GM19397 (cell line): ENCODE data around the gene OTOS.

Experiments
- ATAC-seq: cut with Tn5 transposase; IDR thresholded peaks from one replicate; pipeline ENCODE4 v1.9.1; 2021; ENCODE audit warnings: mild to moderate bottlenecking, moderate library complexity; ENCODE audit not compliant: unreplicated experiment

The OTOS gene

DNA sequence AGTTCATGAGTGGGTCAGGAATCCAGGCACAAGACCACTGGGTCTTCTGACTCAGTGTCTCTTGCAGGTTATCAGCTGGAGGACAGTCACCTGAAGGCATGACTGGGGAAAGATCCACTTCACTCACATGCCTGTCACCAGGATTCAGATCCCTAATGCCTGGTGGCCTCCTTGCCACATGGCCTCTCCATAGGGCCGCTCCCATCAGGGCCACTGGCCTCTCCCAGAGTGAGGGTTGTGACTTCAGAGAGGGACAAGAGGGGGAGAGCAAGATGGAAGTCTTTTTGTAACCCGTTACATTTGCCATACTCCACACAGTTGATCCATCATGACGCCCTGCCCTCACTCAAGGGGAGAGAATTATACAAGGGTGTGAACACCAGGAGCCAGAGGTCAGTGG, 13.0 kb upstream of the OTOS start:
- no peak for ATAC-seq

DNA sequence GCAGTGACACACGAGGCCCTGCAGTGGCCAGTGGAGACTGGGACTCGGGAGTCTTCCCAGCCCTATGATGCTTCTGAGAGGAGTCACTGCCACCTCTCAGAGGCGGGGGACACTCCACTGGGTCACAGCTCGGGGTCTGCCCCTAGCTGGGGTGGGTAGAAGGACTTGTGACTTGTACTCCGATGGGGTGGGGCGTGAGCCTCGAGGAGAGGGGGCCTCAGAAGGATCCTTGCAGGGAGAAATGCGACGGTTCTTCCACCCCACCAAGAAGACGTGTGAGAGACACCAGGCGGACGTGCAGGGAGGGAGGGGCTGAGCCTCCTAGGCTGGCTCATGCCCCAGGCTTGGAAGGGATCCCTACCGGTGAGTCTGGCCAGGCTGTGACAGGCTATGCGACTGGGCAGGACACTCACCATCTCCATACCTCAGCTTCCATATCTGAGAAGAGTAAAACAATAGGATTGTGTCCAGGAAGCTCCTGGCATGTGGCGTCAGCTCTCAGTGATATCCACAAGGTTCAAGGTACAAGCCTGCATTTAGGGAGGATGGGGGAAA, 11.1 kb upstream of the OTOS start:
- no peak for ATAC-seq

DNA sequence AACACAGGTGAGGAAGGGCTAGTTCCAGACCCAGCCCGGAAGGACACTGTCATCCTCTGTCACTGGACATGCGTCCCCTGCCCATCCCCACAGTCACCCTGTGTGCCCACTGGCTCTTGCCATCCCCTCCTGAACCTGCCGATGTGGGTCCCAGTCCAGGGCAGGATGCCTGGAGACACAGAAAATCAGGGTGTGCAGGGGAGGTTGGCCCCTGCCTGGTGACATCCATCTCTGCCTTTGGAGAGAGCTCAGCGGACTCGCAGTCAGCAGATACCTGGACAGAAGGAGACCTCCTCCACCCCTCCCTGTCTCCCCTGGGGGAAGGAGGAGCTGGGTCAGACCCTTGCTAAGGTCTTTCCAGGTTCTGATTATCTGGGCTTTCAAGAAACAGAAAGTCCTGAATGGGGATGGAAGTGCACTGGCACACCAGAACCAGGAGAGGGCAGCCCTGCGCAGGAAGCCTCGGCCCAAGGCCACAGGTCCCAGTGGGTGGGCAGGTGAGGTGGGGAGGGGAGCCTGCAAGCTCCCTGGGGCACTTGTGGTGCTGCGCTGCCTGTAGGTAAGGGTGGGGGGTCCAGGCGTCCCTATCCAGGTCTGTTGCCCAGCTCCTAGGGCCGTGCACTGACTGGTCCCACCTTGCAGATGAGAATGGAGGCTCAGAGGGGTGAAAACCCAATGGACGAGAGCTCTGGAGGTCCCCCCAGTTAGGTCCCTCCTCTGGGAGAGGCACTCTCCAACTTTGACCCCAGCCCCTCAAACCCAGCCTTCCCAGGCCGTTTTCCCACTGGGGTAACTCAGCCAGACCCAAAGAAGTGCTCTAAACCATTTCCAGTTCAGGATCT, 9.7 kb upstream of the OTOS start:
- no peak for ATAC-seq

DNA sequence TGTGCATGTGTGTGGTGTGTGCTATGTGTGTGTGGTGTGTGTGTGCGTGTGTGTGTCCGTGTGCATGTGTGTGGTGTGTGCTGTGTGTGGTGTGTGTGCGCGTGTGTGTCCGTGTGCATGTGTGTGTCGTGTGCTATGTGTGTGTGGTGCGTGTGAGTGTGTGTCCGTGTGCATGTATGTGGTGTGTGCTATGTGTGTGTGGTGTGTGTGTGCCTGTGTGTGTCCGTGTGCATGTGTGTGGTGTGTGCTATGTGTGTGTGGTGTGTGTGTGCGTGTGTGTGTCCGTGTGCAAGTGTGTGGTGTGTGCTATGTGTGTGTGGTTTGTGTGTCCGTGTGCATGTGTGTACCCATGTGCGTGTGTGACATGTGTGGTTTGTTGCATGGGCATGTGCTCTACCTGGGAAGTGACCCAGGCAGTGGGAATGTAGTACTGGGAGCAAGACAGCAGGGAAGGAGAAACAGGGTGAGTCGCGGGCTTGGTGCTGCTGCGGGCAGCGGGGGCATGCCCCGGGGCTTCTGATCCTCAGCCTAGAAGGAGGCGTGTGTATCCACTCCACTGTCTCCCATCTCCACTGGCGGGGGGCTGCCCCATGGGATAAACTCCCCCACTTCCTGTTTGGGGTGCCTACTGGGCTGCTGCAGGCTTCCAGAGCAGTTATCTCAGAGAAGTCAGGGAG, 7.6 kb upstream of the OTOS start:
- no peak for ATAC-seq

DNA sequence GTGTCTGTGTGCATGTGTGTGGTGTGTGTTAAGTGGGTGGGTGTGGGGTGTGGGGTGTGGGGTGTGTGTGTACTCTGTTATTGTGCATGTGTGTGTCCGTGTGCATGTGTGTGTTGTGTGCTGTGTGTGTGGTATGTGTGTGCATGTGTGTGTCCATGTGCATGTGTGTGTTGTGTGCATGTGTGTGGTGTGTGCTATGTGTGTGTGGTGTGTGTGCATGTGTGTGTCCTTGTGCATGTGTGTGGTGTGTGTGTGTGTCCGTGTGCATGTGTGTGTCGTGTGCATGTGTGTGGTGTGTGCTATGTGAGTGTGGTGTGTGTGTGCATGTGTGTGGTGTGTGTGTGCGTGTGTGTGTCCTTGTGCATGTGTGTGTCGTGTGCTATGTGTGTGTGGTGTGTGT, 6.9 kb upstream of the OTOS start:
- no peak for ATAC-seq

DNA sequence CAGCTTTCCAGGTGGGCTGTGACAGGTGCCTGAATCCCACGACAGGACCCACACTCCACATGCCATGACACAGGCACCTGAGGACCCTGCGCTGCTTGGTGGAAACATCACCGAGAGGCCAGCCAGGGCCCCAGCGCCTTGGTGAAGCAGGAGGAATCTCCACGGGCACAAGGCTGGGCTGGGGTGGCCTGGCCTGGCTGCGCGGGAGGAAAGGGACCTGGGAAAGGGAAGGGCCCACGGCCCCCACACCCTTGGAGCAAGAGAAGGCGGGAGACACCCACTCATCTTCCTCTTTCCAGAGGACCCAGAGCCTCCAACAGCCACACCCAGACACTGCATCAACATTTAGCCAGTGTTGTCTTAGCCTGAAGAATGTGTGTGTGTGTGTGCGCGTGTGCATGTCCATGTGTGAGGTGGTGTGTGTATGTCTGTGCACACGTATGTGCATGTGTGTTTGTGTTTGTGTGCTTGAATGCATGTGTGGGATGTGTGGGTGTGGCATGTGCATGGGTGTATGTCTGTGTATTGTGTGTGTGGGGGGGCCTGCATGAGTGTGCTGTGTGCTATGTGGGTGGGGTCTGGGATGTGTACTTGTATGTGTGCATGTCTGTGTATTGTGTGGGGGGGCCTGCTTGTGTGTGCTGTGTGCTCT, 6.3 kb upstream of the OTOS start:
- ATAC-seq = no peak

DNA sequence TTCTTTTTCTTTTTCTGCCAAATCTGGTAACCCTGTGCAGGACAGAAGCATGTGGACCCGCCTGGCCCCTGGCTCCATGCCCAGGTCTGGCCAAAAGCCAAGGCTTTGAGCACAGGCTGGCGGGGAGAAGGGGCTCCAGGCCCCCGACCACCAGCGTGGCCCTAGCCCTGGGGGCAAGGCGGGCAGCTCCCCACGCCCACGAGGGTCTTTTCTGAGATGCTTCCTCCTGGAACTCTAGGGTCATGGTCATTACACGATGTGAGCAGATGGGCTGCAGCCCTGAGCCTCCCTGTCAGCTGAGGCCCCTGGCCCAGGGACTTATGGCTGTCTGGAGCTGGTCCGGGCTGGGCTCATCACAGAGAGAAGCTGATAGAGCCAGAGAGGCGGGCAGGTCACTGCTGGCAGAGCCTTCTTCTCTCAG, 5.7 kb upstream of the OTOS start:
- no peak for ATAC-seq

DNA sequence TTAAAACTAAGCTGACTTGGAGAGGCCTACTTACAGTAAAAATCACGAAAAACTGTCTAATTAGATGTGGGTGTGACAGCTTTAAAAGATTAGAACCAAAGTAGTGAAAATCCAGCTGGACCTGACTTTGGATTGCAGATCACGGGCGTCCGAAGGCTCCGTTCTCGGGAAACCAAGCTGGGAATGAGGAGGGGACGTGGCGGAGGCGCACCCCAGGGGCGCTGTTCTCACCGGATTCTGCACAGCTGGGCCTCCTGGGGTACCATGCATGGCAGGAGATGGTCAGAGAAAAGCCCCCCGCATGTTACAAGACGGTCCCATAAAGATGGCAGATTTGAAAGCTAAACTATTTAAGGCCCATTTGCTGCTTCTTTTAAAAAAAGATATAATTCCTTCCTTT, 5.0 kb upstream of the OTOS start:
- no peak for ATAC-seq

DNA sequence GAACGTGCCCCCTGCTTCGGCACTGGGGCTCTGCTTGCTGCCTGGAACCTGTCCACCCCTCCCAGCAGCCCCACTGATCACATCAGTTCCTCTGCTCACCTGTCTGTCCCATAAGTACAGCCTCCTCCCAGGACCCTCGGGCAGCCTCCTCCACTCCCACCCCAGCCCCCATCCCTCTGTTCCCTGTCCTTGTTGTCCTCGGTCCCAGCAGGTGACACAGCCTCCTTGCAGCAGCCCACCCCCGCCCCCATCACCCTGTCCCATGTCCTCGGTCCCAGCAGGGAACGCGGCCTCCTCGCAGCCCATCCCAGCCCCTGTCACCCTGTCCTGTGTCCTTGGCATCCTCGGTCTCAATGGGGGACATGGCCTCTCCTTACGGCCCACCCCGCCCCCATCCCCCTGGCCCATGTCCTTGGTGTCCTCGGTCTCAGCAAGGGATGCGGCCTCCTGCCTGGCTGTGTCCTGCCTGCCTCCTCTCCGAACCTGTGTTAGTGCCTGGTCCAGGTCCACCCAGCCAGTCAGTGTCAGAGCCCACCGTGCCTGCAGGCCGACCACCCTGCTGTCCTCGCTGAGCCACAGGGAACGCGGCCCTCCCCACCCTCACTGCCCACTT, 4.3 kb upstream of the OTOS start:
- no peak for ATAC-seq

DNA sequence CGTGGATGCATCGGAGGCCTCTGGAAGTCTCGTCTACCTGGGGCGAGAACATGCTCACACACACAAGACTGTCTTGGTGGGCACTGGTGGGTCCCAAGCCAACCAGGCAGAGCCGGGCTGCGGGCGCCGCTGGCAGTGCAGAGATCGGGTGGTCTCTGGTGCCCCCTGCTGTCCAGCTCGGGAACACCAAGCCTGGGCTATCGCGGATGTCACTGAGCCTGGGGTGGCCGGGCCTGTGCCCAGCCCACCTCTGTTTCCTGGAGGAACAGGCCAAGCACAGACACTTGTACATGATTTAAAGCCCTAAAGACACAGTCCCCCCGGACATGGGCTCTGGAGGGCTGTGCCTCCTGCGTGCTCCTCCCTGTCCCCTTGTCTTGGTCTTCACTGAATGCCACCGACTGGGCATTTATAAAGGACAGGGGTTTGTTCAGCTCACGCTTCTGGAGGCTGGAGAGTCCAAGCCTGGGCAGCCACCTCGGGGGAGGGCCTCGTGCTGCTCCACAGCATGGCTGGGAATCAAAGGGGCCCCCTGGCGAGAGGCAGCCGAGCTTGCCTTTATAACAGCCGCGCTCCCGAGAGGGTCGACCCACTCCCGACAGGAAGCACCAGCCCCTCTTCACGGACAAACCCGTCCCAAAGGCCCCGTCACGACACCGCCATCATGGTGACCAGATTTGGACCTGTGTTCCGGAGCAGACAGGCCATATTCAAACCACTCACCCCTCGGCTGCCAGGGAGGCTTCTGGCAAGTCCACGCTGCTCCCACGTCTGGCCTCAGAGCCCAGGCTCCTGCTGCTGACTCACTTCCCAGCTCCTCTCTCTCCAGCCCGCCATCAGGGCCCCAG, 3.6 kb upstream of the OTOS start:
- ATAC-seq = no peak

DNA sequence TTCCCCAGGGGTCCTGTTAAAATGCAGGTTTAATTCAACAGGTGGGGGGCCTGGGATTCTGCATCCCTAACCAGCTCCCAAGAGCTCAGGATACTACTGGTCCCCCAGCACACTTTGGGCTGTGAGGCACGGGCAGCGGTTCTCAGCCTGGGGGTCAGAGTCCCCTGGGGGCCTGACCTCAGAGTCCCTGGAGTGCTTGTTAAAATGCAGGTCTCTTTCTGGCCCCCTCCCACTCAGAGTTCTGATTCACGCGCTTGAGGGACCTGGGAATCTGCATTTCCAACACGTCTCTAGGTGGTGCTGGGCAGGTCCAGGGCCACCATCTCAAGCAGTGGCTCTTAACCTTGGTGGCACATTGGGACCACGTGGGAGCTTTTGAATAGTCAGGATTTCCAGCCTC, 2.8 kb upstream of the OTOS start:
- ATAC-seq = no peak

DNA sequence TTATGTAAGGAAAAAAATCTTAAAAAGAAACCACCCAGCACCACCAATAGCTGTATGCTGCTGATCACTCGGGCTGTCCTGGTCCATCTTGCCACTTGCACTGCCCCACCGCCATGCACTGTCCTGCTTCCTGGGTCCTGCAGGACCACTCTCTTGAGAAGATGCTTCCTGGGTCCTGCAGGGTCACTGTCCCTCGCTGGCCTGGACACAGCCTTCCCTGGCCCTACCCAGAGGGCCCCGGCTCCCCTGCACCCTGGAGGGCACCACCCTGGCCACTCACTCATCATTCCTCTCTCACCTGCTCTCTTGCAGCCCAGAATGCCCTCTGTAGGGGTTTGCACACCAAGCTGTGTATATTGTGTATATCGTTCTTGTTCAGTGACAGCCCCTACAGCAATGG, 2.4 kb upstream of the OTOS start:
- ATAC-seq = no peak

DNA sequence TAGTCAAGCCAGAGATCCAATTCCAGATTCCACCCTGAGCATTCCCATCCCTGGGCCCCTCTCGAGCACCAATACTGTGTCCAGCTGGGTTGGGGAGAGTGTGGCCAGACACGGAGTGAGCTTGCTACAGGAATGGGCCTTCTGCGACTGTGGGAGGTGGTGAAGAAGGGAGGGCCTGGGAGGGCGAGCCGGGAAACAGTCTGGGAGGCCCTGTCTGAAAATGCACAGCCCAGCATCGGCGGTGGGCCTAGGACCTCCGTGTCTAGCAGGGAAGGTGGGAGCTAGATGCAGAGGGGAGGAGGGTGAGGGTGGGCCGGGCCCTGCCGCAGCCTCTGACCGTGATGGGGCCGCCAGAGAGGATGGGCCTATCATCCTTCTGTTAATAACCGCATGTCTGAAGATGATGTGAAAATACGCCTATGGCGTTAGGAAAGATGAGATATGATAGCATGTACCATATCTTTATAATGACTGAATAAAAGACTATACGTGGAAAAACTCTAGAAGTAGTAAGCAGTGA, 1.9 kb upstream of the OTOS start:
- ATAC-seq = no peak

DNA sequence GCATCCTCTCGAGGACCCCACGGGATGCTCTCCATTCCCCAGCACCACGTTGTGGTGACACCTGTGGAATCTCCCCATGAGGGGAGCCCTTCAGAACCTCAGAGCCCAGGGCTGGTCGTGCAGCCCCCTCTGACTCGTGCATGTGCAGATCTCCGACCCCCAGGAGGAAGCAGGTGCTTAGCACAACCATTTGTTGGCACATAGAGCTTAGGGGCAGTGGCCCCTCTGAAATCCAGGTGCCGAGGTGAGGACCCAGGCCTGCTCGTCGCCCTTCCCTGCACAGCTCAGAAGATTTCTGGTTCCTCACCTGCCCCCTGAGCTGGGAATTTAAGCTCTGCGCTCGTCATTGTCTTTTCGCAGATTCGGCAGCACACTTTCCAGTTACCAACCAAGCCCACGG, 1.3 kb upstream of the OTOS start:
- no peak for ATAC-seq

DNA sequence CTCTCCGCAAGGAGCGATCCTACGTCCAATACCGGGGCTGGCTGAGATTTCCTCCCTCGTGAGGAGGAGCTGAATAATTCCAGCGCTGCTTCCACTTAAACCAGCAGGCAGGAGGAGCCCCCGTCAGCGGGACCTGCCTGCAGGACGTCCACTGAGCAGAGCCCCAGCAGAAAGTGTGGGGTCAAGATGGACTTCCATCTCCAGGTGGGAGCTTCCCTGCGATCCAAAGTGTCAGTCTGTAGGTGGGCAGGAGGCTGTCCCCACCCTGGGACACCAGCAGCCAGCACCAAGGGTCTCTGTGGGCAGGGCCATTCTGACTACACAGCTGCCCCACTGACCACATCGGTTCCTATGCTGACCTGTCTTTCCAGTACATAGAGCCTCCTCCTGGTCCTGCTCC, 462 bp upstream of the OTOS start:
- no peak for ATAC-seq

DNA sequence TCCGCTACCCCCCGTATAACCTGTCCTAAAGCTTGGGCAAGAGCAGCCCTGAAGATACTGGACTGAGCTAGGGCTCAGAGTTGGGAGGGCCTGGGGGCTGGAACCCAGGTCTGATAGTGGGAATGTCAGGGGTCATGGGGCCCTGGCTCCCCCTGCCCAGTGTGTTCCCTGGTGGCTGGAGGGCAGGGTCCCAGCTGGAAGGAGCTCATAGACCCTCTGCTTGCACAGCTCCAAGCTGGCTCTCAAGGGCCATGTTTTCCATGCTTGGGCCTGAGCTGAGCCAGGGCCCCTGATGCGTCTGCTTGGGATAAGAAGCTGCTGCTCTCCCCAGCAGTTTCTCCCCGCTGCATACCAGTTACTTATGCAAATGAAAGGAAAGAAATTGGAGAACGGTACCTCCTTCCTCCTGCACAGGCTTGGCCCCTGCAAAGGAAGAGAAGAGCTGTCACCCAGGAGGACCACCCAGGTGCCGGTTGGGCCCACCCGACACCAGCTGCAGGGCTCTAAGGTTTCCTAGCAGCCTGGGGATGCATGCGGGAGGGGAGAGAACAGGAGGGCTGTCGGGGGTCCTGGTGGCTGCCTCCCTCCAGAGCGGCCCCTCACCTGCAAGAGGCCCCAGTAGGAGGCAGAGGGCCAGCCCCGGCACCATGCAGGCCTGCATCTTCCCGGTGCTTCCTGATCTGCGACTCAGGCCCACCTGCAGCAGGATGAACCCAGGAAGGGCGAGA, 628 bp downstream of the OTOS start:
- ATAC-seq = no peak

DNA sequence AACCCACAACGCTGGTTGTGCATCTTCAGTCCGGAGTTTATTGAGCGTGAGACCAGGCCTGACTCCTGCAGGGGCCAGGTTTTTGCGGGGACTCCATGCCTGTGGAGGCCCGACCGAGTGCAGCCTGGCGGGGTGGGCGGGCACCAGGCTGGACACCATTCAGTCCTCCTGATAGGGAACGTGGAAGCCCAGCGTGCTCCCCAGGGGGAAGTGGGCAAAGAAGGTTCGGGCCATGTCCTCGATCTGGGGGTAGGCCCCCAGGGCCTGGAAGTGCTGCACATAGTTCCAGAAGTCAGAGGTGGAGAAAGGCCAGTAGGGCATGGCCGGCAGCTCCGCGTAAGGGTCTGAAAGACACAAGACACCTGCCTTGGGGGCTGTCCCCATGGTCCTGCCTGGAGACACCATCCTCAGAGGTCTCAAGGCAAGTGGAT, 1.4 kb downstream of the OTOS start:
- ATAC-seq = no peak

DNA sequence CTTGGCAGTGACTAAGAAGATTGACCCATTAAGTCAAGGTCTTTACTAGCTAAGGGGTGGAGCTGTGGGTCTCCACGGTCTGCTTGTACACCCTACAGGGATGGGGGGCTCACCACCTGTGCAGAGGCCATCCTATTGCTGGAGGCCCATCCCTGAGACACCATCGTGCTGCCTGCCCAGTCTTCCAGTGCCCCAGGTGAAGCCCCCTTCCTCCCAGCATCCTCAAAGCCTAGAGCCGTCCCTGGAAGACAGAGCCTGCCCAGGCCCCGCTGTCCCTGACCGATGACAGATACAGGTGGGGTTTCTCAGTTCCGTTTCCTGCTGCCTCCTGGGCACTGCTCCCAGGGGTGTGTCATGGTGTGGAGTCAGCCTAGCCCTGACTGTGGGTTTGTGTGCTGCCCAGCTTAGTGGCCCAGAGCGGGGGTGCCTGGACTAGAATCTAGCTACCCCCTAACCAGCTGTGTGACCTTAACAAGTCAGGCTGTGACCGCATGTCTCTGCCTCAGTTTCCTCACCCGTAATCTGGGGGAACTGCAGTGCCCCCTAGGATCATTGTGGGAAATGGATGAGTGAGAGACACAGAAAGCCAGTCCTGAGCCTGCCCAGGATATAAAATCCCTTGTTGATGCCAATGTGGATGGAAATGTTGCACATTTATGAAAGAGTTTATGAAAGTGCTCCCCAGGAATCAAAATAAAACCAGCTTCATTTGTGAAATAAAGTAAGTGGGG, 2.0 kb downstream of the OTOS start:
- ATAC-seq = no peak
